Measurements from ENCODE around the gene C1orf35.

Gene C1orf35

DNA sequence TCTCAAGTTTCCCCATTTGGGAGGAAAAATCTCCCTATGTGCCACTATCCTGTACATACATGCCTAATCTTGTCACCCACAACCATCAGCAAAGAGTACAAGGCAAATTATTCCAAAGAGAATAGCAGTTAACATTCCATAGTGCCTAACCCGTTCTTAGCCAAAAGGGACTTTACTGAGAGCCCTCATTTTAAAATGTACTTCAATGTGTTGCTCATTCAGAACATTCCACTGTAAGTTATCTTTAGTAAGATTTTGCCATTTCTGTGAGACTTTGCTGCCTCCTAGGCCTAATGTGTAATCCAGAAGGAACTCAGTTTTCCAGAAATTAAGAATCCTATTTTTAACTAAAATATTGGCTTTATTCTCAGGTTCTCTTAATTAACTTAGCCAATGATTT, 17.2 kb upstream of the C1orf35 start:
- H3K36me3 ChIP-seq (replicated peaks; ENCODE audit: low read depth, low read length): no peaks in the 10 kb centered on the region
- no peaks in the 10 kb centered on the region for H4K20me1 ChIP-seq (ENCODE audit: insufficient read depth, low read length)
- H2AFZ ChIP-seq (ENCODE audit: low read depth, low read length): no peak overlapping the region
- peaks cover 5% of the 10 kb centered on the region; the same call in 1 of the 2 replicates for H3K4me1 ChIP-seq (ENCODE audit: low read length)
- no peaks in the 10 kb centered on the region; the same call in 1 of the 2 replicates for H3K27me3 ChIP-seq (ENCODE audit: low read depth, low read length)
- TF ChIP-seq, protein P1, sequence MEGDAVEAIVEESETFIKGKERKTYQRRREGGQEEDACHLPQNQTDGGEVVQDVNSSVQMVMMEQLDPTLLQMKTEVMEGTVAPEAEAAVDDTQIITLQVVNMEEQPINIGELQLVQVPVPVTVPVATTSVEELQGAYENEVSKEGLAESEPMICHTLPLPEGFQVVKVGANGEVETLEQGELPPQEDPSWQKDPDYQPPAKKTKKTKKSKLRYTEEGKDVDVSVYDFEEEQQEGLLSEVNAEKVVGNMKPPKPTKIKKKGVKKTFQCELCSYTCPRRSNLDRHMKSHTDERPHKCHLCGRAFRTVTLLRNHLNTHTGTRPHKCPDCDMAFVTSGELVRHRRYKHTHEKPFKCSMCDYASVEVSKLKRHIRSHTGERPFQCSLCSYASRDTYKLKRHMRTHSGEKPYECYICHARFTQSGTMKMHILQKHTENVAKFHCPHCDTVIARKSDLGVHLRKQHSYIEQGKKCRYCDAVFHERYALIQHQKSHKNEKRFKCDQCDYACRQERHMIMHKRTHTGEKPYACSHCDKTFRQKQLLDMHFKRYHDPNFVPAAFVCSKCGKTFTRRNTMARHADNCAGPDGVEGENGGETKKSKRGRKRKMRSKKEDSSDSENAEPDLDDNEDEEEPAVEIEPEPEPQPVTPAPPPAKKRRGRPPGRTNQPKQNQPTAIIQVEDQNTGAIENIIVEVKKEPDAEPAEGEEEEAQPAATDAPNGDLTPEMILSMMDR (IDR thresholded peaks at IDR 0.05; ENCODE audit: low read depth, low read length): no peak
- TF ChIP-seq EZH2phosphoT487 (IDR thresholded peaks at IDR 0.05; ENCODE audit: low read depth): no peak
- H3K9ac ChIP-seq (ENCODE audit: low read length): no peak overlapping the region
- H3K9me3 ChIP-seq (ENCODE audit: insufficient read depth, low read length): peaks cover 14% of the 10 kb centered on the region; the same call in 1 of the 2 replicates
- H3K79me2 ChIP-seq (ENCODE audit: low read length): no peaks in the 10 kb centered on the region
- no peak overlapping the region for H3K4me3 ChIP-seq (ENCODE audit: low read length)
- H3K27ac ChIP-seq (ENCODE audit: low read length): no peak overlapping the region
- no peak overlapping the region for H3K4me2 ChIP-seq (ENCODE audit: low read length)

DNA sequence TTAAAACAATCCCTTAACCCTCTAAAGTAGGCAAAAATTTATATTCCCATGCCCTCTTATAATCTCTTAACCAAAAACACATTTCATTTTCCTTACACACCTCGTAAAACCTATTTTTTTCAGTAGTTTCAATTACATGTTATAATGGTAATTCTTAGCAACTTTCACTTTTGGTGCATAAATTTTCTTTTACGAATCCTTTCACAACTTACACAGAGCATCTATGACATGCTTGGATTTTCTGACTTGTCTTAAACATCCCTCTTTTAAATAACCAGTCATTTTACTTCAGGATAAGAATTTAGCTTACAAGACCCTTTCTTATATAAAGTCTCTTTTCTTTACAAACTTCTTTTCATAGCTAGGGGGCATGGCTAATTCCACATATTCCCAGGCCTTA, 14.9 kb upstream of the C1orf35 start:
- peaks cover 5% of the 10 kb centered on the region; the same call in 1 of the 2 replicates for H3K4me1 ChIP-seq (ENCODE audit: low read length)
- no peaks in the 10 kb centered on the region for H4K20me1 ChIP-seq (ENCODE audit: insufficient read depth, low read length)
- no peaks in the 10 kb centered on the region for H3K79me2 ChIP-seq (ENCODE audit: low read length)
- H3K4me2 ChIP-seq (ENCODE audit: low read length): no peak overlapping the region
- H3K27me3 ChIP-seq (ENCODE audit: low read depth, low read length): no peaks in the 10 kb centered on the region
- no peak overlapping the region for H3K27ac ChIP-seq (ENCODE audit: low read length)
- H3K9me3 ChIP-seq (ENCODE audit: insufficient read depth, low read length): peaks cover 14% of the 10 kb centered on the region; the same call in 1 of the 2 replicates
- TF ChIP-seq, protein P1 (IDR thresholded peaks at IDR 0.05; ENCODE audit: low read depth, low read length): no peak
- TF ChIP-seq EZH2phosphoT487 (IDR thresholded peaks at IDR 0.05; ENCODE audit: low read depth): no peak
- H2AFZ ChIP-seq (ENCODE audit: low read depth, low read length): no peak overlapping the region
- no peaks in the 10 kb centered on the region for H3K36me3 ChIP-seq (replicated peaks; ENCODE audit: low read depth, low read length)
- H3K9ac ChIP-seq (ENCODE audit: low read length): no peak overlapping the region
- no peak overlapping the region for H3K4me3 ChIP-seq (ENCODE audit: low read length)

DNA sequence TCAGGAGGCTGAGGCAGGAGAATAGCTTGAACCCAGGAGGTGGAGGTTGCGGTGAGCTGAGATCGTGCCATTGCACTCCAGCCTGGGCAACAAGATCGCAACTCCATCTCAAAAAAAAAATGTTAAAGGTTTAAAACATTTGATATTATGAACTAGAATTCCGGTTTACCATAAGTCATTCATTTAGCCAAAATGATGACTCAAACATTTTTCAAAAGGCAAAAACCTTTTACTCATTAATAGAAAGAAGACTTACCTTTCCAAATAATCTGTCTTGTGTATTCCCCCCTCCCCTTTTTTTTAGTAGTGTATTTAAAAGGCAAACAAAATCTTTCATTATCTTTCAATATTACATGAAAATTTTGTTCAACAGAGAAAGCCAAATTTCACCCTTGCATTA, 14.2 kb upstream of the C1orf35 start:
- Histone ChIP-seq H3K9ac (ENCODE audit: low read length) (no peak overlapping the region), H3K79me2 (ENCODE audit: low read length) (no peaks in the 10 kb centered on the region), H4K20me1 (ENCODE audit: insufficient read depth, low read length) (no peaks in the 10 kb centered on the region), H2AFZ (ENCODE audit: low read depth, low read length) (no peak overlapping the region), H3K36me3 (replicated peaks; ENCODE audit: low read depth, low read length) (no peaks in the 10 kb centered on the region), H3K9me3 (ENCODE audit: insufficient read depth, low read length) (peaks cover 14% of the 10 kb centered on the region; the same call in 1 of the 2 replicates), H3K4me1 (ENCODE audit: low read length) (peaks cover 5% of the 10 kb centered on the region; the same call in 1 of the 2 replicates), H3K27ac (ENCODE audit: low read length) (no peak overlapping the region), H3K27me3 (ENCODE audit: low read depth, low read length) (no peaks in the 10 kb centered on the region), H3K4me2 (ENCODE audit: low read length) (no peak overlapping the region), H3K4me3 (ENCODE audit: low read length) (no peak overlapping the region)
- TF ChIP-seq, protein P1 (IDR thresholded peaks at IDR 0.05; ENCODE audit: low read depth, low read length): no peak
- no peak for TF ChIP-seq EZH2phosphoT487 (IDR thresholded peaks at IDR 0.05; ENCODE audit: low read depth)

DNA sequence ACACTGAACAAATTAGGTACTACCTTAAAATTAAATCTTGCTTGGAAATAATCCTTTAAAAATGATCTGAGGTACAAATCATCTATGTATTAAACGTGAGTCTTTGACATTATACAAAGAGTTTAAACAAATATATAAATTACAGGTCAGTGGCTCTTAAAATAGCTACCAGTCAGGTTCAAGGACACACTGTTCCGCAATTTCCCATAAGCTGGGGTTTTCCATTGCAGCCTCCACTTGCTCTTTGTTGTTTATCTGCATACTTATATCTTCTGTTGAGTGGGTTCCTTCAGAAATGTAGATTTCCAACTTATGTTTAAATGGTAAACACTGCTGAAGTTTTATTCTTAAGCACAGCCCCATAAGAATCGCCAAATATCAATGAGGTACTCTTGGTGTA, 11.7 kb upstream of the C1orf35 start:
- Histone ChIP-seq H3K4me3 (ENCODE audit: low read length) (no peak overlapping the region), H3K27me3 (ENCODE audit: low read depth, low read length) (no peaks in the 10 kb centered on the region), H3K27ac (ENCODE audit: low read length) (no peak overlapping the region), H3K4me1 (ENCODE audit: low read length) (peaks cover 7% of the 10 kb centered on the region), H3K79me2 (ENCODE audit: low read length) (peaks cover 4% of the 10 kb centered on the region; the same call in 1 of the 2 replicates), H3K9me3 (ENCODE audit: insufficient read depth, low read length) (peaks cover 14% of the 10 kb centered on the region; the same call in 1 of the 2 replicates), H4K20me1 (ENCODE audit: insufficient read depth, low read length) (no peaks in the 10 kb centered on the region), H3K9ac (ENCODE audit: low read length) (no peak overlapping the region), H3K4me2 (ENCODE audit: low read length) (no peak overlapping the region), H3K36me3 (replicated peaks; ENCODE audit: low read depth, low read length) (no peaks in the 10 kb centered on the region), H2AFZ (ENCODE audit: low read depth, low read length) (no peak overlapping the region)
- no peak for TF ChIP-seq EZH2phosphoT487 (IDR thresholded peaks at IDR 0.05; ENCODE audit: low read depth)
